MM.1S (cell line): ENCODE results near the gene PDIK1L.

ENCODE experiments used
- DNase-seq: peaks from one replicate; pipeline ENCODE4 v3.0.0-alpha.2; 2015
- H2AFZ ChIP-seq: fragments of 300-600 bp; sonication (generic); 2 replicates; pipeline ENCODE4 v1.6.0; 2016; ENCODE audit warnings: antibody characterized with exemption, low read length
- H3F3A ChIP-seq: fragments of 300-600 bp; sonication (generic); 2 replicates; pipeline ENCODE4 v1.6.1; 2016; ENCODE audit warnings: mild to moderate bottlenecking, antibody characterized with exemption, low read length, moderate library complexity, mixed read lengths; ENCODE audit not compliant: insufficient read depth
- H3K27ac ChIP-seq: fragments of 300-600 bp; sonication (generic); 2 replicates; pipeline ENCODE4 v1.5.1; 2016; ENCODE audit warnings: mild to moderate bottlenecking, low read length
- H3K27me3 ChIP-seq: fragments of 300-600 bp; sonication (generic); replicated peaks from 2 replicates; pipeline ENCODE4 v1.6.0; 2016; ENCODE audit warnings: low read length; ENCODE audit not compliant: insufficient read depth
- H3K36me3 ChIP-seq: fragments of 300-600 bp; sonication (generic); replicated peaks from 2 replicates; pipeline ENCODE4 v1.6.1; 2016; ENCODE audit warnings: mild to moderate bottlenecking, low read length, mixed read lengths; ENCODE audit not compliant: insufficient read depth
- H3K4me1 ChIP-seq: fragments of 300-600 bp; sonication (generic); 2 replicates; pipeline ENCODE4 v1.6.1; 2016; ENCODE audit warnings: low read length, mixed read lengths
- H3K4me2 ChIP-seq: fragments of 300-600 bp; sonication (generic); 2 replicates; pipeline ENCODE4 v1.6.0; 2016; ENCODE audit warnings: low read depth, low read length
- H3K4me3 ChIP-seq: fragments of 300-600 bp; sonication (generic); 2 replicates; pipeline ENCODE4 v1.5.1; 2016; ENCODE audit warnings: low read length, mixed read lengths
- H3K79me2 ChIP-seq: fragments of 300-600 bp; sonication (generic); 2 replicates; pipeline ENCODE4 v1.6.1; 2016; ENCODE audit warnings: mixed run types, low read length, mixed read lengths
- H3K9ac ChIP-seq: fragments of 300-600 bp; sonication (generic); 2 replicates; pipeline ENCODE4 v1.6.1; 2016; ENCODE audit warnings: low read length, mixed read lengths
- H3K9me2 ChIP-seq: fragments of 300-600 bp; sonication (generic); replicated peaks from 2 replicates; pipeline ENCODE4 v1.6.1; 2016; ENCODE audit warnings: mild to moderate bottlenecking, low read length, mixed read lengths; ENCODE audit not compliant: insufficient read depth
- H3K9me3 ChIP-seq: fragments of 300-600 bp; sonication (generic); replicated peaks from 2 replicates; pipeline ENCODE4 v1.6.1; 2016; ENCODE audit warnings: mild to moderate bottlenecking, low read length, mixed read lengths; ENCODE audit not compliant: insufficient read depth
- H4K20me1 ChIP-seq: fragments of 300-600 bp; sonication (generic); 2 replicates; pipeline ENCODE4 v1.6.1; 2016; ENCODE audit warnings: mild to moderate bottlenecking, low read length, moderate library complexity, mixed read lengths; ENCODE audit not compliant: insufficient read depth
- EZH2 ChIP-seq: fragments of 300-600 bp; sonication (generic); optimal IDR thresholded peaks from 2 replicates; pipeline ENCODE3; 2017; ENCODE audit warnings: low read depth, mild to moderate bottlenecking, antibody characterized with exemption, low read length, mixed read lengths
- EZH2phosphoT487 ChIP-seq: fragments of 300-600 bp; sonication (generic); IDR thresholded peaks from 2 replicates; pipeline ENCODE4 v1.6.1; 2018; ENCODE audit warnings: antibody characterized with exemption, low read length
- TF ChIP-seq, protein P1 (sequence below): fragments of 300-600 bp; sonication (generic); IDR thresholded peaks from 2 replicates; pipeline ENCODE4 v1.5.1; 2016; ENCODE audit warnings: antibody characterized with exemption, low read length, mixed read lengths

Gene PDIK1L

DNA sequence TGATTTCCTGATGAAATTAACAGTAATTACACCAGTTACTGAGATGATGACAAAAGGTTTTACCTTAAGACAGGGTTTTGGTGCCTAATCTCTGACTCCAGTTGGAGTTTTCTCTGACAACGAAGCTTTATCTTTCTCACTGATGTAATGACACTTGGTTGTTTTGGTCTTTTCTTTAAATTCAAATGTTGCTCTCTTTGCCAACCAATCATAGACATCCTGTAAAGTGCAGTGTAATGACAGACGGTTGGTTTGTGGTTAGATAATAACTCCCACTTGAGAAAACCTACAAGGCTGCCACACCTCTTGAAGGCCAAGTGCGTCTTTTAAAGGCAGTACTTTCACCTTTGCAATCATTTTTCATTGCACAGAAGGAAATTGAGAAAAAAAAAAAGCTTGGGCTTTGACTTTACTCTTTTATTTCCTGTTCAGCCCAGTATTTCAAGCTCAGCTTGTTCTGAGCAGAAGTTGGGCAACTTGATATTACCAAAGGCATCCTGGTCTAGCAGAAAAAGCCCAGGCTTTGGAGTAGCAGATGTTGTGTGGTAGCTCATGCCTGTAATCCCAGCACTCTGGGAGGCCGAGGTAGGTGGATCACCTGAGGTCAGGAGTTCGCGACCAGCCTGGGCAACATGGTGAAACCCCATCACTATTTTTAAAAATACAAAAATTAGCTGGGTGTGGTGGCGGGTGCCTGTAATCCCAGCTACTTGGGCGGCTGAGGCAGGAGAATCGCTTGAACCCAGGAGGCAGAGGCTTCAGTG is 14.9 kb downstream of the PDIK1L start:
- no peak for TF ChIP-seq EZH2phosphoT487
- TF ChIP-seq, protein P1, sequence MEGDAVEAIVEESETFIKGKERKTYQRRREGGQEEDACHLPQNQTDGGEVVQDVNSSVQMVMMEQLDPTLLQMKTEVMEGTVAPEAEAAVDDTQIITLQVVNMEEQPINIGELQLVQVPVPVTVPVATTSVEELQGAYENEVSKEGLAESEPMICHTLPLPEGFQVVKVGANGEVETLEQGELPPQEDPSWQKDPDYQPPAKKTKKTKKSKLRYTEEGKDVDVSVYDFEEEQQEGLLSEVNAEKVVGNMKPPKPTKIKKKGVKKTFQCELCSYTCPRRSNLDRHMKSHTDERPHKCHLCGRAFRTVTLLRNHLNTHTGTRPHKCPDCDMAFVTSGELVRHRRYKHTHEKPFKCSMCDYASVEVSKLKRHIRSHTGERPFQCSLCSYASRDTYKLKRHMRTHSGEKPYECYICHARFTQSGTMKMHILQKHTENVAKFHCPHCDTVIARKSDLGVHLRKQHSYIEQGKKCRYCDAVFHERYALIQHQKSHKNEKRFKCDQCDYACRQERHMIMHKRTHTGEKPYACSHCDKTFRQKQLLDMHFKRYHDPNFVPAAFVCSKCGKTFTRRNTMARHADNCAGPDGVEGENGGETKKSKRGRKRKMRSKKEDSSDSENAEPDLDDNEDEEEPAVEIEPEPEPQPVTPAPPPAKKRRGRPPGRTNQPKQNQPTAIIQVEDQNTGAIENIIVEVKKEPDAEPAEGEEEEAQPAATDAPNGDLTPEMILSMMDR = no peak
- TF ChIP-seq EZH2 = no peak
- Histone ChIP-seq H2AFZ (no peak overlapping the region), H3K4me3 (peak overlapping the region; percentile 32; the same call in 1 of the 2 replicates), H3K79me2 (peaks cover 35% of the 10 kb centered on the region), H3K4me1 (peaks cover 26% of the 10 kb centered on the region), H3K4me2 (peak overlapping the region; percentile 72), H4K20me1 (no peaks in the 10 kb centered on the region), H3K9ac (peak overlapping the region; percentile 21; the same call in 1 of the 2 replicates), H3K36me3 (no peaks in the 10 kb centered on the region), H3F3A (peaks cover 18% of the 10 kb centered on the region), H3K27me3 (no peaks in the 10 kb centered on the region), H3K27ac (peak overlapping the region; percentile 62; the same call in 1 of the 2 replicates), H3K9me3 (no peaks in the 10 kb centered on the region), H3K9me2 (no peaks in the 10 kb centered on the region)
- peak; percentile 93 for DNase-seq

DNA sequence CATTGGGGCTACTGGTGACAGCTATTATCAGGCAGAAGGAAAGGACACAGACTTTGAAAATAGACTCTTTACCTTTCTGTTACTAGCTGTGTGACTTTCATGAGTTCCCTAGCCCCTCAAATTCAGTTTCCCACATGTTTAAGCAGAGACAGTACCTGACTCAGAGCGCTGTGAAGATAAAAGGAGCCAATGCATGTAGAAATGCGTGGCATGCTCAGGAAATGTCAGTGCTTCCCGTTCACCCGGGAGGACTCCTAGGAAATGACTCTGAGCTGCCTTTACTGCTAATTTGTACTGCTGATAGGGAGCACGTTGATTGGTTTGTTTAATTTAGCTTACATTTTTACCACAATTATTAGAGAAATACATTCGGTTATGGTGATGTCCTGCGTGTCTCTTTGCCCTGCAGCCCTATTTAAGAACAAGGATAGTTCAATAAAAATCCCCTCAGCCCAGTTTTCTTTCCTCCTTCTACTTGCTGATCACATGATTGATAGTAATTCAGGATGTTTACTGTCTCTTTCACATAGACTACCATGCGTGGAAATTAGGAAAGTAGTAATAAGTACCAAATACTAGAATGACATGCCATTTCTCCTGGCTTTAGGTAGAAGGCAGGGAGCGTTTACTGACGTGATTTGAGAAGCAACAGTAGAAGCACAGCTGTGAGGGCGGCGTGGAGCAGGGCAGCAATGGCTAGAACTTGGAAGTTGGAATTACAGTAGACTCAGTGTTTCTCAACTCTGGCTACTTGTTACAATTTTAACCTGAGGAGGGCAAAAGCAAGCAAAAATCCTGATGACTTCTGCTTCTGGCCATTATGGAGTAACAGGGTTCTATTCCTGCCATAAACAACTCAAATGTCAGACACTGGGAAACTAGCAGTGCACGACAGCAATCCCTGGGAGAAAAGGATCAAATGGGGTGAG is 15.9 kb downstream of the PDIK1L start:
- Histone ChIP-seq H3K9me3 (no peaks in the 10 kb centered on the region), H3K9me2 (no peaks in the 10 kb centered on the region), H3K9ac (no peak overlapping the region), H3K4me2 (peak overlapping the region; percentile 72; the same call in 1 of the 2 replicates), H2AFZ (no peak overlapping the region), H3K4me1 (peaks cover 26% of the 10 kb centered on the region), H4K20me1 (no peaks in the 10 kb centered on the region), H3K4me3 (no peak overlapping the region), H3K79me2 (peaks cover 25% of the 10 kb centered on the region), H3K27me3 (no peaks in the 10 kb centered on the region), H3K36me3 (no peaks in the 10 kb centered on the region), H3F3A (peaks cover 18% of the 10 kb centered on the region), H3K27ac (no peak overlapping the region)
- no peak for DNase-seq
- no peak for TF ChIP-seq EZH2phosphoT487
- TF ChIP-seq, protein P1 = no peak

DNA sequence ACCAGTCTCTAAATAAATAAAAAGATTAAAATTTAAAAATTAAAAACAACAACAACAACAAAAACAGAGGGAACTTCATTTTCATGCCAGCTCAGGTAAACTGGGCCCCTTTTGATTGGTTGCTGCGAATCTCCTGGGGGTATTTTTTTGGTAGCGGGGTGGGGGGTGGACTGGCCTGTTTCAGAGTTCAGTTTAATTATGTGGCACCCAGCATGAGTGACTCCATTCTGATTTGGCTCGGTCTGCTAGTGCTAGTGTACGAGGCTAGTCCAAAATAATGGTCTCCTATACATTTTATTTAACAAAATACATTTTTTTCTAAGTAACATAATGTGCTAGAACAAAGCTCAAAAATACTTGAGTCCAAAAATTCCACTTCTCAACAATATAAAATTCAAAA is 18.2 kb downstream of the PDIK1L start:
- Histone ChIP-seq H4K20me1 (no peaks in the 10 kb centered on the region; the same call in 1 of the 2 replicates), H3K9ac (no peak overlapping the region), H3K36me3 (no peaks in the 10 kb centered on the region), H3K79me2 (peaks cover 4% of the 10 kb centered on the region), H3K9me3 (no peaks in the 10 kb centered on the region), H3F3A (peaks cover 18% of the 10 kb centered on the region), H2AFZ (no peak overlapping the region), H3K27ac (no peak overlapping the region), H3K4me2 (no peak overlapping the region), H3K4me1 (peaks cover 19% of the 10 kb centered on the region), H3K4me3 (no peak overlapping the region), H3K27me3 (no peaks in the 10 kb centered on the region), H3K9me2 (no peaks in the 10 kb centered on the region)
- DNase-seq = no peak
- TF ChIP-seq, protein P1 = no peak
- TF ChIP-seq EZH2phosphoT487 = no peak
- no peak for TF ChIP-seq EZH2
